ENCODE results near the gene DGKB. TPM values are rescaled to one million over a fixed set of nuclear protein-coding genes. Genes with fewer than 3 reads are reported as not detected.
A peak's percentile ranks its signal among the peaks of the same experiment; 100 is the strongest.

DGKB gene
- total and polyA plus RNA-seq, 2 donors (not counting 1 experiment from before 2014, with no cell fraction given) = 0.31 TPM; not detected in 1

- no peak overlapping the region for H2AFZ ChIP-seq (ENCODE audit: low read length)
These were observed 9.6 kb downstream of the DGKB start for GRCh38 chr7:14892961-14893360.

DNA sequence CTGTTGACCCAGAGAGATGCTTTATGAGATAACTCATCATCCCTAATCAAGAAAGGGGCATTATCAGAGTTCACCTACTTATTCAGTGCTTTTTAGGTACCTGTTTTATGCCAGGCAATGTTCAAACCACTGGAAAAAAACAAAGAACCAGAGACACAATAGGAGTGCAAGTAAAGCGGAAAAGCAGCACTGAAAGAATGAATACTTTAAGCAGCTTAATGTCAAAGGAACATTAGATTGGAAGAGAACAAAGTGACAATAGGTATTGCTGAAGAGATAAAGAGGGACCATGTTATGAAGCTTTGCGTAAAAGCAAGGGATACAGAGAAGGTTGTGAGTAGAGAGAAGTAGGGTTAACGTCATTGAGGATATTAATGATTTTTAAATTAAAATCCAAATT lies 11.3 kb downstream of the DGKB start:
- Histone ChIP-seq H3K27me3 (ENCODE audit: control insufficient read depth, insufficient read depth, low read length) (no peaks in the 10 kb centered on the region), H3K4me3 (replicated peaks in 1 of 4; ENCODE audit: control extremely low read depth in 1 of 4, insufficient read depth in 1 of 4, low read depth in 3 of 4, low read length in 4 of 4) (no peak overlapping the region), H3K36me3 (ENCODE audit: control insufficient read depth, insufficient read depth, low read length) (no peaks in the 10 kb centered on the region), H2AFZ (ENCODE audit: low read length) (no peak overlapping the region), H3K9ac (ENCODE audit: insufficient read depth, low read length) (no peak overlapping the region), H3K4me2 (ENCODE audit: extremely low read depth, insufficient read depth, low read length) (no peak overlapping the region), H3K27ac (ENCODE audit: insufficient read depth, low read length) (no peak overlapping the region), H3K79me2 (ENCODE audit: control insufficient read depth, insufficient read depth, low read length) (no peaks in the 10 kb centered on the region), H3K9me3 (ENCODE audit: control insufficient read depth, insufficient read depth, low read depth, low read length) (no peaks in the 10 kb centered on the region), H4K20me1 (ENCODE audit: control insufficient read depth, extremely low read depth, insufficient read depth, low read length) (no peaks in the 10 kb centered on the region), H3K4me1 (ENCODE audit: control insufficient read depth, extremely low read depth, insufficient read depth, low read length) (no peaks in the 10 kb centered on the region)
- no peak for DNase-seq (ENCODE audit: low read depth in 2 of 2)
- TF ChIP-seq EZH2 (IDR thresholded peaks at IDR 0.05; ENCODE audit: low read length, missing control alignments) (no peak), CTCF (conservative IDR thresholded peaks at IDR 0.05 in 1 of 2, IDR thresholded peaks at IDR 0.05 in 1 of 2; ENCODE audit: low read depth in 1 of 2, low read length in 2 of 2) (no peak)

More at GRCh38 chr7:14892961-14893360, 9.6 kb downstream of the DGKB start:
- Histone ChIP-seq H3K4me1 (ENCODE audit: control insufficient read depth, extremely low read depth, insufficient read depth, low read length) (no peaks in the 10 kb centered on the region), H3K4me3 (replicated peaks in 1 of 4; ENCODE audit: control extremely low read depth in 1 of 4, insufficient read depth in 1 of 4, low read depth in 3 of 4, low read length in 4 of 4) (no peak overlapping the region), H3K79me2 (ENCODE audit: control insufficient read depth, insufficient read depth, low read length) (no peaks in the 10 kb centered on the region), H4K20me1 (ENCODE audit: control insufficient read depth, extremely low read depth, insufficient read depth, low read length) (no peaks in the 10 kb centered on the region), H3K27ac (ENCODE audit: insufficient read depth, low read length) (no peak overlapping the region), H3K36me3 (ENCODE audit: control insufficient read depth, insufficient read depth, low read length) (no peaks in the 10 kb centered on the region), H3K4me2 (ENCODE audit: extremely low read depth, insufficient read depth, low read length) (no peak overlapping the region), H3K9ac (ENCODE audit: insufficient read depth, low read length) (no peak overlapping the region), H3K27me3 (ENCODE audit: control insufficient read depth, insufficient read depth, low read length) (no peaks in the 10 kb centered on the region), H3K9me3 (ENCODE audit: control insufficient read depth, insufficient read depth, low read depth, low read length) (no peaks in the 10 kb centered on the region)
- TF ChIP-seq CTCF (conservative IDR thresholded peaks at IDR 0.05 in 1 of 2, IDR thresholded peaks at IDR 0.05 in 1 of 2; ENCODE audit: low read depth in 1 of 2, low read length in 2 of 2) (no peak), EZH2 (IDR thresholded peaks at IDR 0.05; ENCODE audit: low read length, missing control alignments) (no peak)
- DNase-seq (ENCODE audit: low read depth in 2 of 2) = peak in 1 of 2 donors; percentile 29

GRCh38 chr7:14888962-14889361 lies 13.6 kb downstream of the DGKB start:
- TF ChIP-seq CTCF (conservative IDR thresholded peaks at IDR 0.05 in 1 of 2, IDR thresholded peaks at IDR 0.05 in 1 of 2; ENCODE audit: low read depth in 1 of 2, low read length in 2 of 2) (no peak), EZH2 (IDR thresholded peaks at IDR 0.05; ENCODE audit: low read length, missing control alignments) (no peak)
- Histone ChIP-seq H3K9ac (ENCODE audit: insufficient read depth, low read length) (no peak overlapping the region), H3K4me3 (replicated peaks in 1 of 4; ENCODE audit: control extremely low read depth in 1 of 4, insufficient read depth in 1 of 4, low read depth in 3 of 4, low read length in 4 of 4) (no peak overlapping the region), H4K20me1 (ENCODE audit: control insufficient read depth, extremely low read depth, insufficient read depth, low read length) (no peaks in the 10 kb centered on the region), H3K9me3 (ENCODE audit: control insufficient read depth, insufficient read depth, low read depth, low read length) (no peaks in the 10 kb centered on the region), H2AFZ (ENCODE audit: low read length) (no peak overlapping the region), H3K27ac (ENCODE audit: insufficient read depth, low read length) (no peak overlapping the region), H3K4me1 (ENCODE audit: control insufficient read depth, extremely low read depth, insufficient read depth, low read length) (no peaks in the 10 kb centered on the region), H3K27me3 (ENCODE audit: control insufficient read depth, insufficient read depth, low read length) (no peaks in the 10 kb centered on the region), H3K36me3 (ENCODE audit: control insufficient read depth, insufficient read depth, low read length) (no peaks in the 10 kb centered on the region), H3K79me2 (ENCODE audit: control insufficient read depth, insufficient read depth, low read length) (no peaks in the 10 kb centered on the region), H3K4me2 (ENCODE audit: extremely low read depth, insufficient read depth, low read length) (no peak overlapping the region)
- DNase-seq (ENCODE audit: low read depth in 2 of 2) = peak in 1 of 2 donors; percentile 20
